Measurements from ENCODE around the gene C1orf210. TPM values are rescaled to one million over a fixed set of nuclear protein-coding genes. Genes with fewer than 3 reads are reported as not detected.

C1orf210 gene
- total and polyA plus RNA-seq, 9 of the 15 experiments (the other 6 are each of a cell fraction or from before 2014, with no cell fraction given) = 0.21 TPM; not detected in 8

GRCh38 chr1:43241413-43241836 is 44.0 kb downstream of the C1orf210 start (continued):
- TF ChIP-seq ZNF407 (IDR thresholded peaks at IDR 0.05; ENCODE audit: low read depth) (no peak), BDP1 (IDR thresholded peaks at IDR 0.05; ENCODE audit: insufficient read depth, insufficient read length) (no peak)
